NCI-H2196 (cell line): Measurements from ENCODE around the gene IFNW1.
A peak's percentile ranks its signal among the peaks of the same experiment; 100 is the strongest.

Experiments used
- DNase-seq: peaks from one replicate; lab custom pipeline; 2025; ENCODE audit not compliant: unreplicated experiment; lab: John Stamatoyannopoulos, UW

Gene IFNW1

GRCh38 chr9:21110708-21111576 lies 30.7 kb downstream of the IFNW1 start:
- DNase-seq, result peak; percentile 68

DNA sequence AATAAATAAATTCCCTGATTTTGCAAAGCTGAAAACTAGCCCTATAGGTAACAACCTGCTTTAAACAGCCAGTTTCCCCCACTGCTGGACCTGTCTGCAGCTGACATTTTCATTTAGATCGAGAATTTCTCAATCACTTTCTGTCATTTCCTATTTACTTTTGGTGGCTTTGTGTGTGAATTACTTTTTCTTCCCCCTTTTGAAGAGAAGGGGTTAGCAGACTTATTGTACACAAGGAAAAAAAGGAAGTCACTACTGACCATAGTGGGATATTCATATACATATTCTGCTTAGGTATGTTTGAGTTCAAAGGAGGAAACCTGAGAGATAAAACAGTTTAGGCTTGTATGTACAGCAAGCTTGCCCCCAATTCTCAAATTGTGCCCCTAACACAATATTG lies 36.8 kb downstream of the IFNW1 start:
- no peak for DNase-seq

GRCh38 chr9:21102305-21102704 lies 39.3 kb downstream of the IFNW1 start:
- no peak for DNase-seq

GRCh38 chr9:21097817-21098216 lies 43.8 kb downstream of the IFNW1 start:
- DNase-seq, result no peak

GRCh38 chr9:21096901-21097255 lies 44.8 kb downstream of the IFNW1 start:
- DNase-seq, result no peak

DNA sequence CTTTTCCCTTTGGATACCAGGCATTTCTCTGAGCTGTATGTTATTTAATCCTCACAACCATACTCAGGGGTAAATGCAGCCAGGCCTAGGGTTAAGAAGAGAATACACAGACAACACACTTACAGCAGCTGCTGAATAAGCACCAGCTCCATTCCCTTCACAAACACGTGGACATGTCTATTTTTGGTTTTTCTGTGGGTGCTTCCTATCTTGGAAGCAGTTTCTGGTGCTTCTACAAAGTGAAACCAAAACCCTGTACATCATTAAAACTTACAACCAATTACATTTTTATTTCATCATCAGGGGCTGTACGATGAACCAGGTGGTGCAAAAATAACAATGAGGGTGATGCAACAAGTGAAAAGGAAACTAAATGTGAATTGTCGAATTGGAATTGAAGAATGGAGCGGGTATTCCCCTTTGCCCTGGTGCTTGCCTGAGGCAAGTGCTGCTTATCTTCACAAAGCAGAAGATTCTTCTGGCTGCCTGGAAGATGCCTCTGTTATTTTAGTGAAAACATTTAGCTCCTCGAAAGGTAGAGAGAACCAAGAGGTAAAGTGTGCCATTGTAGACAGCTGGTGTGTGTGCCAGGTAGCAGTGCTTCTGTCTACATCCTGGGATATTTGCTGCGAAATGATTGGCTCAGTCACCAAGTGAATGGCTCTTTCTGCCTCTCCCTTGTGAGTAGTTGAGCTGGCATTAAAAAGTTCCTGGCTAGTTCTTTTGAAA lies 45.3 kb downstream of the IFNW1 start:
- DNase-seq, result peak; percentile 27

- DNase-seq, result no peak
These were observed 46.1 kb downstream of the IFNW1 start for GRCh38 chr9:21095561-21095960.
